DMS53 (cell line): ENCODE measurements around the gene DAP.
"Not testable (repeated sequence)": the region's sequence is repeated elsewhere in the genome, so short reads cannot be mapped to it uniquely, and the experiment has no call there.

Experiments used
- DNase-seq: peaks from one replicate; lab custom pipeline; 2025; lab: John Stamatoyannopoulos, UW

The DAP gene

DNA sequence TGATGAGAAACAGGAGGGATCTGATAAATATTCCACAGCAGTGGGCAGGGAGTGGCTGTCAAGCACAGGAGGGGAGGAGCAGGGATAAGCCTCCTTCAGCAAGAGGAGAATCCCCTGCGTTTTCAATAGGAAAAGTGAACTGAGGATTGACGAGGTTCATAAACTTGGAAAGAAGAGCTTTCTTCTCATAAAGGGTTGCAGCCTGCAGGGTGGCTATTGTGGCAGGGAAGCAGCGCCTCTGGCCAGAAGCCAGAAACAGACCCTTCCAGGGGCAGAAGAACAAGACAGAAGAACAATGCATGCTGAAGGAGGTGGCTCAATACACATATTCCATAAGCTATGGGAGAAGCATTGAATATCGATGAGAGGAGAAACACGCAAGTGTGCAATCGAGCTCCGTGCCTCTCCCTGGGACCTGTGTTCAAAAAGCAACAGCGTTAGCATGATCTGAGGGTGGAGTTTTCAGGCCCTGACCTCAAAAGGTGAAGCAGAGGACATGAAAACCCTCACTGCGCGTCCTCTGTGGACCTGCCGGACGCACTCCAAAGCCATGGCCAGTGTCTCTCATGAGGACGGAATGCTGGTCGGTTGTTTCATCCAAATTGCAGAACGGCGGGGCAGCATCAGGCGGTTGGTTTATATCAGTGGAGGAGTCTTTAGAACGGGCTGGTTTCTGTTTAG is 129.6 kb downstream of the DAP start:
- DNase-seq = no peak

DNA sequence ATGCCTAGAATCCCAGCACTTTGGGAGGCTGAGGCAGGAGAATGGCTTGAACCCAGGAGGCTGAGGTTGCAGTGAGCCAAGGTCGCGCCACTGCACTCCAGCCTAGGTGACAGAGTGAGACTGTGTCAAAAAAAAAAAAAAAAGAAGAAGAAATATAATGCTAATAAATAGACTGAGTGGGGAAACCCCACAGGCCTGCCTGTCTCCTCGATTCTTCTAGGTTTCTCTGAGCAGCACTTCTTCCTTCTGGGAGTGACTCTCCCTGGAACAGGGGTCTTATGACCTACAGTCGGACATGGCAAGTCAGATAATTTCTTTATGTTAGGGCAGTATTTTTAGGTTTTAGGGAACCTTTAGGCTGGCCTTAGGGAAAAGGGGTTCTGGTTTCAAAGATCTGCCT is 130.3 kb downstream of the DAP start:
- DNase-seq = not testable (repeated sequence)

- DNase-seq = no peak
These were observed 130.9 kb downstream of the DAP start for GRCh38 chr5:10630126-10630525.

DNA sequence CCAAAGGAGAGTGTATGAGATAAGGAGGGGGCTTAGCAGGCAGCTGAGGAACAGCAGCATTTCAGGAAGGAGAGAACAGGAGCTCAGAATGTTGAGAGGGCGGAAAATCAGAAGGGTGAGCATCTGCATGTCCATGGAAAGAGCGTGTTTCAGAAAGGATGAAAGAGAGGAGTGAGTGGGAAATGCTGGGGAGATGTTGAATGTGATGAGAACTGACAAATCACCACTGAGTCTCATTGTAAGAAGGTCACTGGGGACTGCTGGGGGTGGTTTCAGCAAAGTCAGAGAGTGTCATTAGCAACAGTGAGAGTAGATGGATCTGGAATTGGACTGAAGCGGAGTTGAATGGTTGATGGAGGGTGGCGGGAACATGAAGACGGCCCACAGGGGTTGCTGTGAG is 131.4 kb downstream of the DAP start:
- no peak for DNase-seq
